Upper lobe of right lung (tissue), 1 donor: ENCODE measurements around the gene ZNF439. TPM values are rescaled to one million over a fixed set of nuclear protein-coding genes. Genes with fewer than 3 reads are reported as not detected.
"Not testable (repeated sequence)": the region's sequence is repeated elsewhere in the genome, so short reads cannot be mapped to it uniquely, and the experiment has no call there.

Experiments used
- ATAC-seq: fragments of 200-7000 bp; cut with Tn5 transposase; one replicate; pipeline ENCODE4 v1.9.1; 2020; ENCODE audit warnings: mild to moderate bottlenecking, moderate library complexity
- DNase-seq: peaks from one replicate; pipeline ENCODE4 v3.0.0-alpha.2; 2020
- H3K27ac ChIP-seq: fragments of 200-600 bp; one replicate; pipeline ENCODE4 v1.8.0; 2022
- H3K27me3 ChIP-seq: fragments of 200-600 bp; one replicate; pipeline ENCODE4 v1.8.0; 2022; ENCODE audit warnings: mild to moderate bottlenecking
- H3K36me3 ChIP-seq: fragments of 200-600 bp; one replicate; pipeline ENCODE4 v1.8.0; 2022
- H3K4me1 ChIP-seq: fragments of 200-600 bp; one replicate; pipeline ENCODE4 v1.8.0; 2022
- H3K4me3 ChIP-seq: fragments of 200-600 bp; one replicate; pipeline ENCODE4 v1.8.0; 2022; ENCODE audit warnings: mild to moderate bottlenecking
- H3K9me3 ChIP-seq: fragments of 200-600 bp; one replicate; pipeline ENCODE4 v1.8.0; 2022
- CTCF ChIP-seq: fragments of 200-600 bp; IDR thresholded peaks from one replicate; pipeline ENCODE4 v1.8.0; 2022; ENCODE audit warnings: antibody characterized with exemption
- intact Hi-C: fragments of 100-400 bp; cut with DNase I; formaldehyde crosslinking; loops from one replicate; pipeline ENCODE4 v1.11.0; 2022
- total RNA-seq: library from RNA; stranded (reverse); fragmentation: NEBNext Ultra II Directional; extraction: Animal tissue kit (Norgen Biotek cat#: 25700); gene quantifications from one replicate; pipeline ENCODE4 v1.2.1, GENCODE V29; 2021
- donor health status: DM: no; HTN: yes; CAD: no; lungs with severe emphysema.

The ZNF439 gene
- total RNA-seq, 1 donor from 2014 or later, result 9.4 TPM

- H3K27ac ChIP-seq, result no peak overlapping the region
- peaks cover 8% of the 10 kb centered on the region for H3K4me1 ChIP-seq
- TF ChIP-seq CTCF, result no peak
- no peaks in the 10 kb centered on the region for H3K36me3 ChIP-seq
- ATAC-seq (no peak), DNase-seq (no peak)
- no peaks in the 10 kb centered on the region for H3K9me3 ChIP-seq
- H3K4me3 ChIP-seq, result no peak overlapping the region
- H3K27me3 ChIP-seq, result no peaks in the 10 kb centered on the region
- intact Hi-C loops, result no loop called here
Observed at GRCh38 chr19:11890634-11891033, 42.1 kb downstream of the ZNF439 start.

- no peak for TF ChIP-seq CTCF
- no peaks in the 10 kb centered on the region for H3K27me3 ChIP-seq
- no peaks in the 10 kb centered on the region for H3K36me3 ChIP-seq
- DNase-seq, result no peak
- no peak for ATAC-seq
- H3K4me3 ChIP-seq, result no peak overlapping the region
- intact Hi-C loops, result no loop called here
- H3K9me3 ChIP-seq, result peaks cover 3% of the 10 kb centered on the region
- H3K4me1 ChIP-seq, result no peaks in the 10 kb centered on the region
- no peak overlapping the region for H3K27ac ChIP-seq
Observed at GRCh38 chr19:11894851-11895250, 46.3 kb downstream of the ZNF439 start.

- no peak for ATAC-seq
- Histone ChIP-seq H3K4me1 (no peaks in the 10 kb centered on the region), H3K36me3 (peaks cover 23% of the 10 kb centered on the region), H3K27me3 (no peaks in the 10 kb centered on the region), H3K4me3 (no peak overlapping the region), H3K27ac (no peak overlapping the region), H3K9me3 (peaks cover 44% of the 10 kb centered on the region)
- TF ChIP-seq CTCF, result no peak
- DNase-seq, result no peak
- intact Hi-C loops, result no loop called here
Observed at GRCh38 chr19:11902228-11902627, 53.7 kb downstream of the ZNF439 start.

- ATAC-seq (no peak), DNase-seq (no peak)
- intact Hi-C loops, result no loop called here
- Histone ChIP-seq H3K27ac (no peak overlapping the region), H3K9me3 (peaks cover 67% of the 10 kb centered on the region), H3K4me1 (no peaks in the 10 kb centered on the region), H3K4me3 (no peak overlapping the region), H3K36me3 (peaks cover 23% of the 10 kb centered on the region), H3K27me3 (no peaks in the 10 kb centered on the region)
- TF ChIP-seq CTCF, result no peak
Observed at GRCh38 chr19:11905928-11906327, 57.4 kb downstream of the ZNF439 start.

DNA sequence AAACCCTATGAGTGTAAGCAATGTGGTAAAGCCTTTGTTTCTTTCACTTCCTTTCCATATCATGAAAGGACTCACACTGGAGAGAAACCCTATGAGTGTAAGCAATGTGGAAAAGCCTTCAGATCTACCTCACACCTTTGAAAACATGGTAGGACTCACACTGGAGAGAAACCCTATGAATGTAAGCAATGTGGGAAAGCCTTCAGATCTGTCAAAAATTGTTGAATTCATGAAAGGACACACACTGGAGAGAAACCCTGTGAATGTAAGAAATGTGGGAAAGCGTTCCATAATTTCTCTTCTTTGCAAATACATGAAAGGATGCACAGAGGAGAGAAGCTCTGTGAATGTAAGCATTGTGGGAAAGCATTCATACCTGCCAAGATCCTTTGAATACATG lies 63.4 kb downstream of the ZNF439 start:
- H3K9me3 ChIP-seq, result peaks cover 47% of the 10 kb centered on the region
- intact Hi-C loops, H3K4me3 ChIP-seq, H3K4me1 ChIP-seq, DNase-seq, H3K36me3 ChIP-seq, ATAC-seq, H3K27me3 ChIP-seq, H3K27ac ChIP-seq: not testable (repeated sequence)

- H3K4me1 ChIP-seq, H3K27ac ChIP-seq, H3K4me3 ChIP-seq, ATAC-seq, H3K36me3 ChIP-seq, intact Hi-C loops, H3K27me3 ChIP-seq, DNase-seq: not testable (repeated sequence)
- H3K9me3 ChIP-seq, result peaks cover 25% of the 10 kb centered on the region
Observed at GRCh38 chr19:11914417-11915051, 66.0 kb downstream of the ZNF439 start.

Other genes with a start within 250 kb of the ZNF439 start
- 5.6 TPM for gene ZNF823, start 109.8 kb upstream of the ZNF439 start, total RNA-seq
- gene ZNF441, start 81.7 kb upstream of the ZNF439 start, total RNA-seq, result 10.0 TPM
- gene ZNF491, start 50.2 kb upstream of the ZNF439 start, total RNA-seq, result 1.9 TPM
- gene ZNF440, start 34.5 kb upstream of the ZNF439 start, total RNA-seq, result 12.4 TPM
- 12.2 TPM for gene ZNF69, start 39.1 kb downstream of the ZNF439 start, total RNA-seq
- 10.9 TPM for gene ZNF700, start 76.4 kb downstream of the ZNF439 start, total RNA-seq
- gene ZNF763, start 116.3 kb downstream of the ZNF439 start, total RNA-seq, result 5.2 TPM
- 5.1 TPM for gene ZNF433, start 187.0 kb downstream of the ZNF439 start, total RNA-seq
- not detected for gene ZNF878, start 204.2 kb downstream of the ZNF439 start, total RNA-seq
- 12.0 TPM for gene ZNF844, start 216.0 kb downstream of the ZNF439 start, total RNA-seq